HepG2 (cell line): ENCODE data around the gene HSPB6. TPM values are rescaled to one million over a fixed set of nuclear protein-coding genes. Genes with fewer than 3 reads are reported as not detected.

Experiments
- CBX1 ChIP-seq: IDR thresholded peaks from one replicate; pipeline ENCODE4 v1.6.1; 2016; ENCODE audit warnings: antibody characterized with exemption, low read depth
- FOXJ3 ChIP-seq: sonication (generic); formaldehyde crosslinking; IDR thresholded peaks from 2 replicates; pipeline ENCODE4 v1.4.0; 2020; ENCODE audit warnings: missing genetic modification reagents, mild to moderate bottlenecking, borderline replicate concordance
- GTF3A ChIP-seq: sonication (generic); formaldehyde crosslinking; conservative IDR thresholded peaks from 2 replicates; pipeline ENCODE4 v1.4.0; 2020; ENCODE audit warnings: mild to moderate bottlenecking, missing genetic modification reagents
- HBP1 ChIP-seq: IDR thresholded peaks from 2 replicates; pipeline ENCODE4 v1.6.1; 2016; ENCODE audit warnings: low read depth, control low read depth
- KLF16 ChIP-seq, 2 experiments: sonication (generic) in 1 of 2; formaldehyde crosslinking in 1 of 2; IDR thresholded peaks; 2 replicates each; pipeline versions ENCODE4 v1.6.1 to v1.8.0; 2016 to 2023; ENCODE audit warnings: missing genetic modification reagents in 2 of 2, missing compliant biosample characterization in 1 of 2
- MTA3 ChIP-seq: sonication (generic); formaldehyde crosslinking; IDR thresholded peaks from 2 replicates; pipeline ENCODE4 v1.4.0; 2020; ENCODE audit warnings: missing genetic modification reagents
- MYNN ChIP-seq: sonication (generic); formaldehyde crosslinking; IDR thresholded peaks from 2 replicates; pipeline ENCODE4 v1.4.0; 2020; ENCODE audit warnings: mild to moderate bottlenecking, low read depth, missing genetic modification reagents
- PAWR ChIP-seq: sonication (generic); formaldehyde crosslinking; IDR thresholded peaks from 2 replicates; pipeline ENCODE4 v1.4.0; 2020; ENCODE audit warnings: missing genetic modification reagents, mild to moderate bottlenecking, borderline replicate concordance
- PAX8 ChIP-seq: sonication (generic); formaldehyde crosslinking; IDR thresholded peaks from 2 replicates; pipeline ENCODE4 v1.8.0; 2022; ENCODE audit warnings: mild to moderate bottlenecking, missing genetic modification reagents, borderline replicate concordance
- RFXAP ChIP-seq: sonication (generic); formaldehyde crosslinking; IDR thresholded peaks from 2 replicates; pipeline ENCODE4 v1.4.0; 2020; ENCODE audit warnings: missing genetic modification reagents, borderline replicate concordance
- TCF7L2 ChIP-seq: IDR thresholded peaks from 2 replicates; pipeline ENCODE4 v1.6.1; 2011; ENCODE audit warnings: mild to moderate bottlenecking, low read depth, low read length, moderate library complexity
- ZBTB14 ChIP-seq: sonication (generic); formaldehyde crosslinking; IDR thresholded peaks from 2 replicates; pipeline ENCODE4 v1.4.0; 2020; ENCODE audit warnings: missing genetic modification reagents
- ZNF430 ChIP-seq: sonication (generic); formaldehyde crosslinking; IDR thresholded peaks from 2 replicates; pipeline ENCODE4 v1.9.0; 2021; ENCODE audit warnings: mild to moderate bottlenecking, missing genetic modification reagents
- ZNF556 ChIP-seq: sonication (generic); formaldehyde crosslinking; IDR thresholded peaks from 2 replicates; pipeline ENCODE4 v1.4.0; 2020; ENCODE audit warnings: mild to moderate bottlenecking, missing genetic modification reagents, borderline replicate concordance
- ZNF607 ChIP-seq: sonication (generic); formaldehyde crosslinking; IDR thresholded peaks from 2 replicates; pipeline ENCODE4 v1.5.1; 2020; ENCODE audit warnings: missing genetic modification reagents, mild to moderate bottlenecking, borderline replicate concordance
- ZNF768 ChIP-seq: sonication (generic); formaldehyde crosslinking; IDR thresholded peaks from 2 replicates; pipeline ENCODE4 v1.4.0; 2020; ENCODE audit warnings: missing genetic modification reagents
- ZSCAN22 ChIP-seq: sonication (generic); formaldehyde crosslinking; IDR thresholded peaks from 2 replicates; pipeline ENCODE4 v1.4.0; 2020; ENCODE audit warnings: mild to moderate bottlenecking, missing genetic modification reagents
- polyA plus RNA-seq, 8 experiments: library from polyadenylated mRNA; depleted of rRNA in 3 of 8; stranded (reverse) in 7 of 8; unstranded in 1 of 8; fragments of >200 nt; fragmentation: Illumina TruSeq in 4 of 8; extraction: Trizol in 4 of 8; gene quantifications; 2 replicates each; pipeline versions ENCODE4 v1.2.1 to v1.2.3, GENCODE V29; 2011 to 2016; ENCODE audit warnings: low read depth in 4 of 8, missing spikeins in 1 of 8, mixed read lengths in 1 of 8; ENCODE audit not compliant: insufficient read depth in 1 of 8
- total RNA-seq, 5 experiments: library from RNA; depleted of rRNA; stranded (reverse); fragments of >200 nt; fragmentation: Illumina TruSeq; extraction: Trizol; gene quantifications; 2 replicates each; pipeline ENCODE4 v1.2.3, GENCODE V29; 2016; ENCODE audit warnings: low read depth in 1 of 5
- TF ChIP-seq, protein P1 (sequence below): sonication (generic); formaldehyde crosslinking; IDR thresholded peaks from 2 replicates; pipeline ENCODE4 v1.8.0; 2022; ENCODE audit warnings: missing genetic modification reagents, mild to moderate bottlenecking, moderate library complexity, borderline replicate concordance
- TF ChIP-seq, protein P2 (sequence below): sonication (generic); formaldehyde crosslinking; conservative IDR thresholded peaks from 2 replicates; pipeline ENCODE4 v1.4.0; 2020; ENCODE audit warnings: missing genetic modification reagents
- TF ChIP-seq, protein P3 (sequence below): sonication (generic); formaldehyde crosslinking; IDR thresholded peaks from 2 replicates; pipeline ENCODE4 v1.5.0; 2020; ENCODE audit warnings: mild to moderate bottlenecking, missing genetic modification reagents, moderate library complexity
- TF ChIP-seq, protein P4 (sequence below): IDR thresholded peaks from 2 replicates; pipeline ENCODE4 v1.6.1; 2018; ENCODE audit warnings: missing genetic modification reagents, mild to moderate bottlenecking, missing compliant biosample characterization

The HSPB6 gene
- total and polyA plus RNA-seq, 2 of the 13 experiments (the other 11 are each of a cell fraction or from before 2014, with no cell fraction given) = 0.18 TPM; not detected in 1

DNA sequence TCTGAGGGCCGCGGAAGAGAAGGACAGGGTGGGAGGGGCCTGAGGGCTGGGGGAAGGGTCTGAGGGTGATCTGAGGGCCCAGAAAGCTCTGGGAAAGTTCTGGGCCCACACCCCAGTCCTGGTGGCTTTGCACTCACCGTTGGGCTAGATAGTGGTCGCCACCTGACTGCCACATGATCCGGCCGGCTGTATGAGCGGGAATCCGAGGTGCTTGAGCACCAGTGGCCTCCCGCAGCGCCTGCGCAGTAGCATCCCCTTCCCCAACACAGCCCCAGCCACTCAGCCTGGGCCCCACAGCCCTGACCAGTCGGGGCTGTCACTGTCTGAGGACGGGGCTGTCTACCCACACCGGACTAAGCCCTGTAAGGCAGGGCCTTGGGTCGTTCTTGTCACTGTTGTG, 40.8 kb upstream of the HSPB6 start (continued):
- no peak for TF ChIP-seq ZSCAN22 (CRISPR knock-in tag)
- no peak for TF ChIP-seq ZBTB14 (CRISPR knock-in tag)
- TF ChIP-seq FOXJ3 (CRISPR knock-in tag) = no peak
- TF ChIP-seq GTF3A (CRISPR knock-in tag) = no peak
- no peak for TF ChIP-seq TCF7L2
- TF ChIP-seq, protein P1, sequence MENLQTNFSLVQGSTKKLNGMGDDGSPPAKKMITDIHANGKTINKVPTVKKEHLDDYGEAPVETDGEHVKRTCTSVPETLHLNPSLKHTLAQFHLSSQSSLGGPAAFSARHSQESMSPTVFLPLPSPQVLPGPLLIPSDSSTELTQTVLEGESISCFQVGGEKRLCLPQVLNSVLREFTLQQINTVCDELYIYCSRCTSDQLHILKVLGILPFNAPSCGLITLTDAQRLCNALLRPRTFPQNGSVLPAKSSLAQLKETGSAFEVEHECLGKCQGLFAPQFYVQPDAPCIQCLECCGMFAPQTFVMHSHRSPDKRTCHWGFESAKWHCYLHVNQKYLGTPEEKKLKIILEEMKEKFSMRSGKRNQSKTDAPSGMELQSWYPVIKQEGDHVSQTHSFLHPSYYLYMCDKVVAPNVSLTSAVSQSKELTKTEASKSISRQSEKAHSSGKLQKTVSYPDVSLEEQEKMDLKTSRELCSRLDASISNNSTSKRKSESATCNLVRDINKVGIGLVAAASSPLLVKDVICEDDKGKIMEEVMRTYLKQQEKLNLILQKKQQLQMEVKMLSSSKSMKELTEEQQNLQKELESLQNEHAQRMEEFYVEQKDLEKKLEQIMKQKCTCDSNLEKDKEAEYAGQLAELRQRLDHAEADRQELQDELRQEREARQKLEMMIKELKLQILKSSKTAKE = no peak
- no peak for TF ChIP-seq PAX8 (CRISPR knock-in tag)
- TF ChIP-seq, protein P2, sequence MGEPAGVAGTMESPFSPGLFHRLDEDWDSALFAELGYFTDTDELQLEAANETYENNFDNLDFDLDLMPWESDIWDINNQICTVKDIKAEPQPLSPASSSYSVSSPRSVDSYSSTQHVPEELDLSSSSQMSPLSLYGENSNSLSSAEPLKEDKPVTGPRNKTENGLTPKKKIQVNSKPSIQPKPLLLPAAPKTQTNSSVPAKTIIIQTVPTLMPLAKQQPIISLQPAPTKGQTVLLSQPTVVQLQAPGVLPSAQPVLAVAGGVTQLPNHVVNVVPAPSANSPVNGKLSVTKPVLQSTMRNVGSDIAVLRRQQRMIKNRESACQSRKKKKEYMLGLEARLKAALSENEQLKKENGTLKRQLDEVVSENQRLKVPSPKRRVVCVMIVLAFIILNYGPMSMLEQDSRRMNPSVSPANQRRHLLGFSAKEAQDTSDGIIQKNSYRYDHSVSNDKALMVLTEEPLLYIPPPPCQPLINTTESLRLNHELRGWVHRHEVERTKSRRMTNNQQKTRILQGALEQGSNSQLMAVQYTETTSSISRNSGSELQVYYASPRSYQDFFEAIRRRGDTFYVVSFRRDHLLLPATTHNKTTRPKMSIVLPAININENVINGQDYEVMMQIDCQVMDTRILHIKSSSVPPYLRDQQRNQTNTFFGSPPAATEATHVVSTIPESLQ = no peak
- TF ChIP-seq, protein P3, sequence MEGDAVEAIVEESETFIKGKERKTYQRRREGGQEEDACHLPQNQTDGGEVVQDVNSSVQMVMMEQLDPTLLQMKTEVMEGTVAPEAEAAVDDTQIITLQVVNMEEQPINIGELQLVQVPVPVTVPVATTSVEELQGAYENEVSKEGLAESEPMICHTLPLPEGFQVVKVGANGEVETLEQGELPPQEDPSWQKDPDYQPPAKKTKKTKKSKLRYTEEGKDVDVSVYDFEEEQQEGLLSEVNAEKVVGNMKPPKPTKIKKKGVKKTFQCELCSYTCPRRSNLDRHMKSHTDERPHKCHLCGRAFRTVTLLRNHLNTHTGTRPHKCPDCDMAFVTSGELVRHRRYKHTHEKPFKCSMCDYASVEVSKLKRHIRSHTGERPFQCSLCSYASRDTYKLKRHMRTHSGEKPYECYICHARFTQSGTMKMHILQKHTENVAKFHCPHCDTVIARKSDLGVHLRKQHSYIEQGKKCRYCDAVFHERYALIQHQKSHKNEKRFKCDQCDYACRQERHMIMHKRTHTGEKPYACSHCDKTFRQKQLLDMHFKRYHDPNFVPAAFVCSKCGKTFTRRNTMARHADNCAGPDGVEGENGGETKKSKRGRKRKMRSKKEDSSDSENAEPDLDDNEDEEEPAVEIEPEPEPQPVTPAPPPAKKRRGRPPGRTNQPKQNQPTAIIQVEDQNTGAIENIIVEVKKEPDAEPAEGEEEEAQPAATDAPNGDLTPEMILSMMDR (CRISPR knock-in tag) = peak; percentile 10; the same call in 1 of the 2 replicates
- TF ChIP-seq ZNF556 (CRISPR knock-in tag) = no peak
- TF ChIP-seq ZNF768 (CRISPR knock-in tag) = no peak
- no peak for TF ChIP-seq CBX1
- no peak for TF ChIP-seq MYNN (CRISPR knock-in tag)
- no peak for TF ChIP-seq KLF16 (CRISPR knock-in tag; IDR thresholded peaks at IDR 0.05)
- no peak for TF ChIP-seq MTA3 (CRISPR knock-in tag)
- peak; percentile 78 for TF ChIP-seq ZNF430 (CRISPR knock-in tag)
- TF ChIP-seq RFXAP (CRISPR knock-in tag) = 0 out of 2 replicates have a peak, but pooled peaks have one; percentile 35
- peak; percentile 39; the same call in 1 of the 2 replicates for TF ChIP-seq ZNF607 (CRISPR knock-in tag)
- TF ChIP-seq, protein P4, sequence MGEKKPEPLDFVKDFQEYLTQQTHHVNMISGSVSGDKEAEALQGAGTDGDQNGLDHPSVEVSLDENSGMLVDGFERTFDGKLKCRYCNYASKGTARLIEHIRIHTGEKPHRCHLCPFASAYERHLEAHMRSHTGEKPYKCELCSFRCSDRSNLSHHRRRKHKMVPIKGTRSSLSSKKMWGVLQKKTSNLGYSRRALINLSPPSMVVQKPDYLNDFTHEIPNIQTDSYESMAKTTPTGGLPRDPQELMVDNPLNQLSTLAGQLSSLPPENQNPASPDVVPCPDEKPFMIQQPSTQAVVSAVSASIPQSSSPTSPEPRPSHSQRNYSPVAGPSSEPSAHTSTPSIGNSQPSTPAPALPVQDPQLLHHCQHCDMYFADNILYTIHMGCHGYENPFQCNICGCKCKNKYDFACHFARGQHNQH (CRISPR knock-in tag) = no peak
- TF ChIP-seq PAWR = no peak
- TF ChIP-seq HBP1 (CRISPR knock-in tag) = no peak
